ENCODE results near the gene RABGGTA.

DNA sequence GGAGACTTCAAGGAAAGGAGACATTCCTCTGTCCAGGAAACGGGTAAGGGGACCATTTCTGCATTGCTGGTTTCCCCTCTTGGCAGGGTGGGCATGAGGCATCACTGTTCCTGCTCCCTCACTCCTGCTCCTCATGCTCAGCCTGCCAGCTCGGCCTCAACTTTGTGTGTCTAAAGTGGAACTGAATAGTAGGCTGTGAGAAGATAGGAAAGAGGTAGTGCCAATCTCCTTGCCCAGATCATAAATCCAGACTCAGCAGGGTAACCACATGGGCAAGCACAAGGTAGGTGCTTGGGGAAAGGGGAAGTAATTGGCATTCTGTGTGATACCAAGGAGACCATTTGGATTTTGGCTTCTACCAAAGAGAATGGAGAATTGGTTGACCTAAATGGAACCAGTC is 42.5 kb upstream of the RABGGTA start:
- no peak for TF ChIP-seq CTCF (IDR thresholded peaks at IDR 0.05; ENCODE audit: low read length)
- no peak for TF ChIP-seq EZH2 (optimal IDR thresholded peaks at IDR 0.05; ENCODE audit: low read depth, low read length)
